ACHN (cell line): Measurements from ENCODE around the gene COL17A1.

Experiments used
- DNase-seq: peaks from one replicate; pipeline ENCODE4 v3.0.0-alpha.2; 2015
- in situ Hi-C: cut with HindIII; loops from 2 replicates; pipeline ENCODE4 v1.10.0; 2017; ENCODE audit warnings: low sequenced_read_pairs, low pct_ligation_motif_present, low pct_unique_long_range_greater_than_20kb

COL17A1 gene

GRCh38 chr10:104020020-104020419, 65.7 kb downstream of the COL17A1 start:
- DNase-seq: no peak
- in situ Hi-C loops: loop anchor here (25.0 kb wide), 1 partner anchor 192 kb away; no protein-coding TSS in a partner anchor

DNA sequence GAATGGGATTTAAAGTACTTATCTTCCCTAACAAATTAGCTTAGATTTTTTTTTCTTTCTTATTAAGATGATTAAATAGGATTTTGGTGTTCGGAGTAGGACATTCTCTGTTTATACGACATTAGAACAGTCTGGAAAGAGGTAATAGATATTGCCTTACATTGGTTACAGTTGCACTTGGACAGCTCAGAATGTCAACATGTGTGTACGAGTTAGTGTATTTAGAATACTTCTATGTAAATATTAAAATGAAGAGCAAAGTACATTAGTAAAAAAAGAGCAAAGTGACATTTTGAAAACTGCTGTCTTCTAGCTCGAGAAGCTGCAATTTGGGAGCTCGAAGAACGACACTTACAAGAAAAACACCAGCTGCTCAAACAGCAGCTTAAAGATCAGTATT, 67.2 kb downstream of the COL17A1 start:
- in situ Hi-C loops: loop anchor here (25.0 kb wide), 1 partner anchor 194 kb away; no protein-coding TSS in a partner anchor
- DNase-seq: no peak

- DNase-seq: no peak
- in situ Hi-C loops: loop anchor here (25.0 kb wide), 1 partner anchor 196 kb away; no protein-coding TSS in a partner anchor
Observed at GRCh38 chr10:104016661-104017060, 69.0 kb downstream of the COL17A1 start.

DNA sequence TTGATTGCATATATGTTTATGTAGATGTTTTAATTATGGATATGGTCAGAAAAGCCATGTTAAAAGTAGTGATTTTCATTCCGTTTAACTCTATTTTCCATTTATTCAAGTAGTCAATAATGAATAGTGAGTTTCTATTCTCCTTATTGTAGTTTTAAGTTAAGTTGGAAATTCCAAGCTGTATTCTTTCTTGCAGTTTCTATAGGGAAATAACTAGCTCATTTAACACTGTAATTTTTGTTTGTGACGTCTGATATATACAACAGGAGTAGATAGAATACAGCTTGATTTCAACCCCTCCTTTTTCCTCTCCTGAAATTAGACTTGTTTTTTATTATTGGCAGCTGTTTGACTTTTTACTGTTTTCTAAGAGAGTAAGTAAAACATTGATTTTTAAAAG, 71.5 kb downstream of the COL17A1 start:
- DNase-seq: no peak
- in situ Hi-C loops: loop anchor here (25.0 kb wide), 1 partner anchor 198 kb away; no protein-coding TSS in a partner anchor

DNA sequence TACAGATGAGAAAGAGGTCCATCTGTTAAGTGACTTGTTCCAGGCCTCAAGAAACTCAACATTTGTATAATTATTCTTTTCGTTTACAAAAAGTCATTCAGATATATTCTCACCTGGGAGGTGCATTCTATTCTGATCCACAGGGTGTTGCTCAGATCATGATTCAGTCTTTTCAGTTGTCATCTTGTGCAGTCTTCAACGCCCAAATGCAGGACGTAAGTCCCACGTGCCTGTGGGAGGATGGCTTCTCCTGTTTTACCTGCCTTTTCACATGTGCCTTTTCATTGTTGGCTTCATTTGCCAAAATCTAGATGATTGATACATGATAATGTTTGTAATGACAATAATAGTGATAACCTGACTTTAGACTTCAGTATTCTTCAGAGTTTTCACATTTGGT, 72.2 kb downstream of the COL17A1 start:
- DNase-seq: no peak
- in situ Hi-C loops: loop anchor here (25.0 kb wide), 1 partner anchor 199 kb away; no protein-coding TSS in a partner anchor

DNA sequence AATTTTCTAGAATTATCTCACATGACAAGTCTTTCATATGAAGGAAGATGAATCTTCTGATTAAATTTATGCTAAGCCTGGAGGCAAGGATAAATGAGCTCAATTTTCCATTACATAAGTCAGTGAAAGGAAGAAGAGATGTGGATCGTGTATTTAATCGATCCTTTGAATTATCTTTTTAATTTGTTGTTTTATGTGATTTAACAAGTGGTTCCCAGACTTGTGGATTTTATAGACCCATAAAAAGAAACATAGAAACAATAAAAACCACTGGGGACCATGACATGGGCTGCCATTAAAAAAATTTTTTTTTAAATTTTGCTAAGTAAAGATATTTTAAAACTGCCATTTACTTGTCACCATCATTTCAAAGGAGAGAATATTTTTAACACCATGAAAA, 73.8 kb downstream of the COL17A1 start:
- no peak for DNase-seq
- in situ Hi-C loops: loop anchor here (25.0 kb wide), 1 partner anchor 200 kb away; no protein-coding TSS in a partner anchor

- DNase-seq: no peak
- in situ Hi-C loops: loop anchor here (25.0 kb wide), 1 partner anchor 207 kb away; no protein-coding TSS in a partner anchor
Observed at GRCh38 chr10:104005172-104005863, 80.4 kb downstream of the COL17A1 start.

DNA sequence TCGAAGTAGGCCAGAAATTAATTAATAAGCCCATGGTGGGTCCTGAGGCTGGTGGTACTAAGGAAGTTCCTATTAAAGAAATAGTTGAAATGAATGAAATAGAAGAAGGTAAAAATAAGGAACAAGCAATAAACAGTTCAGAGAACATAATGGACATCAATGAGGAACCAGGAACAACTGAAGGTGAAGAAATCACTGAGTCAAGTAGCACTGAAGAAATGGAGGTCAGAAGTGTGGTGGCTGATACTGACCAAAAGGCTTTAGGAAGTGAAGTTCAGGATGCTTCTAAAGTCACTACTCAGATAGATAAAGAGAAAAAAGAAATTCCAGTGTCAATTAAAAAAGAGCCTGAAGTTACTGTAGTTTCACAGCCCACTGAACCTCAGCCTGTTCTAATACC, 82.8 kb downstream of the COL17A1 start:
- in situ Hi-C loops: loop anchor here (25.0 kb wide), 1 partner anchor 209 kb away; no protein-coding TSS in a partner anchor
- DNase-seq: no peak

- DNase-seq: no peak
- in situ Hi-C loops: no loop called here
Observed at GRCh38 chr10:103998805-103999204, 86.9 kb downstream of the COL17A1 start.

DNA sequence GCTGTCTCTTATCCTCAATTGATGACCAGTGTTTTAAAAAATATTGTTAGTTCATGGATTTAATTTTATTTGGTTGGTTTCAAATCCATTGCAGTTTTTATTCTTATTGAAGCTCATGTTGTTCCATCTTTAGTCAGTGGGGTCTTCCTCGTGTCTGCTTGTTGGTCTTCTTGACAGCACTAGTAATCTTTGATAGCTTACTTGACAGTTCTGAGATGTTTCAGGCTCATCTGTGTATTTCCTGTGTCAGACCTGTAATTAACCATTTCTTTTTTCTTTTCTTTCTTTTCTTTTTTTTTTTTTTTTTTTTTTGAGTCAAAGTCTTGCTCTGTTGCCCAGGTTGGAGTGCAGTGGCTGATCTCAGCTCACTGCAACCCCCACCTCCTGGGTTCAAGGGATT, 90.5 kb downstream of the COL17A1 start:
- DNase-seq: no peak
- in situ Hi-C loops: no loop called here

DNA sequence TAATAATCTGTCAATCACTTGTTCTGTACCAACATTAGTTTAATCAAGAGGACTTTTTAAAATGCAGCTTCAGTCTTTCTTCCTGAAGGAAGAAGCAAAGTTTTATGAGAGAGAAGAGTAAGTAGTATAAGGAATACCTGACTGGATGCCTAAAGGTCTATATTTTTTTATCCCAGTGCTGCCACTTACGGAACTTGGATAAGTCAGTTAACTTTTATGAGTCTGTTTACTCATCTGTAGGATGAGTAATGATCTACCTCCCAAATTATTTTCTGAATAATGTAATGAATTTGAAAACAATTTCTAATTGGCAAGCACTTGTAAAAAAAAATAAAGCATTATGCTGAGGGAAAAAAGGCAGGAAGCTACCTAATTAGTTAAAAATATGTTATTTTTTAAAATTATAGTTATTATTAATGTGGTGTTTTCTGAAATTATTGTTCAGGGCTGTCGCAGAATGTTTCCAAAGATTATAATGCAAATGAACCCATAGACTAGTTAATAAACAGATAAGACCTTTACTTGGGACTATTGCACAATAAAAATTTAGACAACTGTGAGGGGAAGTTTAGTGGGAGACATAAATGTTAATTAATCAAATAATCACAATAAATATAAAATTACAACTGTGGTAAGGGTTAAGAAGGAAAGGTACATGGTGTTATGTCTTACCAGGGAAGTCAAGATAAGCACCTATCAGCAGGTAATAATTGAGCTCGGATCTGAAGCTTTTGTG, 94.1 kb downstream of the COL17A1 start:
- DNase-seq: no peak

DNA sequence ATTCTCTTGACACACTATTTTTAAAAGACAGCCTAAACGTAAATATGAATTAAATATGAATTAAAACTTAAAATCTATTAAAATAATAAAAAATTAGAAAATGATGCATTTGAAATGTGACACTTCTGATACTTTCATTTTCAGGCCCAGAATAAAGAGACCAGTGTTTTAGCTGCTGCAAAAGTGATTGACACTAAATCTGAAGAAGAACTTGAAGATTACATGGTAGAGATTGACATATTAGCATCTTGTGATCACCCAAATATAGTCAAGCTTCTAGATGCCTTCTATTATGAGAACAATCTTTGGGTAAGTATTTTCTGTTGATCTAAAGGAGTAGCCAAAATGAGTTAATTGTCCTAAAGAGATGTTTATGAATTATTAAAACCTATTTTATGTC, 95.1 kb downstream of the COL17A1 start:
- in situ Hi-C loops: no loop called here
- DNase-seq: no peak

More for the DNA sequence above, 94.1 kb downstream of the COL17A1 start:
- in situ Hi-C loops: no loop called here

DNA sequence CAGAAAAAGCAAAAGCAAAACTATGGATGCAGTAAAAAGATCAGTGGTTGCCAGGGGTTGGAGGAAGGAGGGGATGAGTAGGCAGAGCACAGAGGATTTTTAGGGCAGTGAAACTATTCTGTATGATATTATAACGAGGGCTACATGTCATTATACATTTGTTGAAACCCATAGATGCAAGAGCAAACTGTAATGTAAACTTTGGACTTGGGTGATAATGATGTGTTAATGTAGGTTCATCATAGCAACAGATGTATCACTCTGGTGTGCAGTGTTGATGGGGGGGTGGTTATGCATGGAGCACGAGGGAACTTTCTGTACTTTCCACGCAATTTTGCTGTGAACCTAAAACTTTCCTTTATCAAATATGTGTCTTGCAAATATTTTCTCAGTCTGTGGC, 95.6 kb downstream of the COL17A1 start:
- in situ Hi-C loops: no loop called here
- no peak for DNase-seq

DNA sequence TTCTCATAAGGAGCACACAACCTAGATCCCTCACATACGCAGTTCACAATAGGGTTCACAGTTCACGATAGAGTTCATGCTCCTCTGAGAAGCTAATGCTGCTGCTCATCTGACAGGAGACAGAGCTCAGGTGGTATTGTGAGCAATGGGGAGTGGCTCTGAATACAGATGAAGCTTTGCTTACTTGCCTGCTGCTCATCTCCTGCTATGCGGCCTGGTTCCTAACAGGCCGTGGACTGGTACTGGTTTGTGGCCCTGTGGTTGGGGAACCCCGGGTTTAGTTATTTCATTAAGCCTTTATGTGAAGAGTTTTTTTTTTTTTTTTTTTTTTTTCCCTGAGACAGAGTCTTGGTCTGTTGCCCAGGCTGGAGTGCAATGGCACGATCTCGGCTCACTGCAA, 99.3 kb downstream of the COL17A1 start:
- DNase-seq: no peak
- in situ Hi-C loops: no loop called here

- in situ Hi-C loops: no loop called here
- no peak for DNase-seq
Observed at GRCh38 chr10:103985726-103986125, 100.0 kb downstream of the COL17A1 start.

DNA sequence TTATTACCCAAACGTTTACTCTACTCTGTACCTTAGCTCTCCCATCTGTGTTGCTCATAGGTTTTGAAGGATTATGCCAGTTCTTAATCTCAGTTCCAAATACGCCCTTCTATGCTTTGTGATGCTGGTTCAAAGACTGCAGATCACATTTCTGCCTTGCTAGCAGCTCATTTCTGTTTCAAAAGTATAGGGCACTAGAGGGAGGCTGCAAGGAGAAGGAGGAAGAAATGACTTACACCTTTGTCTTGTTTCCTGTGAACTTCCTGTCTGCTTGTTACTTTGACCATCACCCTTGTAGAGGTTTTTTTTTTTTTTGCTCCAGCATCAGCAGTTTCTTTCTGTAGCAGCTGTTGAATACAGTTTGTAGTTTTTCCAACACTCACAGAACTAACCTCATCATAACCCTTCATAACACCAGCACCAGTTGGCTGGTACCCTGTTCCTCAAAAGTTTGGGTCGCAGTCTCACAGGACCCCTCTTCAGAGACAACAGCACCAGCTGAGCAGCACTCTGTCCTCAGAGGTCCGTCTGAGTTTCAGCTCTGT, 102.2 kb downstream of the COL17A1 start:
- in situ Hi-C loops: no loop called here

DNA sequence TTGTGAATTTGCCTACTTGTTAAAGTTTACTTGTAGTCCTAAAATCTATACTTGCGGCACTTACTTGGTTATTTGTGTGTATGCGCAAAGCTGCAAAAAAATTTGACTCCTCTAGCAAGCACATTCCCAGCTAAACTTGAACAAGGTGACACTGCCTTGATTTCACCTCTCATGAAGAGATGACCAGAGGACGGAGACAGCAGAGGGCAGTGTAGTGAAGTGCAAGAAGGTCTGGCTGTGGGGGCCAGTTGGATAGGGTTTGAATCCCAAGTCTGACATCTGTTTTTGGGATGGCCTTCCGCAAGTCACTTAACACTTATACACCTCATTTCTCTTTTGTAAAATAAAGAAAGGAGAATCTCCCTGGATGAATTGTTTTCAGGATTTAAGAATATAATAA, 103.0 kb downstream of the COL17A1 start:
- in situ Hi-C loops: no loop called here
- peak; percentile 45 for DNase-seq

More for the DNA sequence above, 102.2 kb downstream of the COL17A1 start:
- DNase-seq: no peak
